Large intestine (tissue), 3 donors: Measurements from ENCODE around the gene PSG11. TPM values are rescaled to one million over a fixed set of nuclear protein-coding genes. Genes with fewer than 3 reads are reported as not detected.
"Not testable (repeated sequence)": the region's sequence is repeated elsewhere in the genome, so short reads cannot be mapped to it uniquely, and the experiment has no call there.

Experiments
- DNase-seq, 2 donors: peaks; one replicate each; pipeline versions ENCODE4 v3.0.0 to v3.0.0-alpha.2; 2013
- H3K27ac ChIP-seq: one replicate; pipeline ENCODE4 v1.5.1; 2013; ENCODE audit warnings: low read length
- H3K27me3 ChIP-seq: 2 replicates; pipeline ENCODE4 v1.6.1; 2013; ENCODE audit warnings: low read length; ENCODE audit not compliant: control insufficient read depth, insufficient read depth
- H3K36me3 ChIP-seq: 2 replicates; pipeline ENCODE4 v1.6.1; 2013; ENCODE audit warnings: low read length; ENCODE audit not compliant: control insufficient read depth, insufficient read depth
- H3K4me1 ChIP-seq: one replicate; pipeline ENCODE4 v1.6.1; 2013; ENCODE audit warnings: low read length; ENCODE audit not compliant: control insufficient read depth, insufficient read depth
- H3K4me3 ChIP-seq: one replicate; pipeline ENCODE4 v1.5.1; 2013; ENCODE audit warnings: low read length
- H3K9me3 ChIP-seq: one replicate; pipeline ENCODE4 v1.6.1; 2013; ENCODE audit warnings: mild to moderate bottlenecking, low read depth, low read length, moderate library complexity; ENCODE audit not compliant: control insufficient read depth
- WGBS: methylation state at CpG from one replicate; pipeline ENCODE4 v1.1.5; 2013; ENCODE audit warnings: low lambda C conversion rate; ENCODE audit not compliant: insufficient coverage; 5-methylcytosine and 5-hydroxymethylcytosine counted together
- polyA plus RNA-seq: library from polyadenylated mRNA; unstranded; fragments of 120-200 nt; gene quantifications from one replicate; pipeline ENCODE4 v1.2.1, GENCODE V29; 2013

Gene PSG11
- polyA plus RNA-seq, 1 donor, result not detected

GRCh38 chr19:42989851-42990250 is 36.4 kb downstream of the PSG11 start:
- Histone ChIP-seq H3K4me1 (no peaks in the 10 kb centered on the region), H3K36me3 (no peaks in the 10 kb centered on the region), H3K27ac (no peak overlapping the region), H3K9me3 (no peaks in the 10 kb centered on the region), H3K4me3 (no peak overlapping the region), H3K27me3 (no peaks in the 10 kb centered on the region)
- DNase-seq, result no peak
- 92% methylated on average over 2 of the region's 7 CpGs for WGBS

- H3K4me1 ChIP-seq, H3K36me3 ChIP-seq, H3K4me3 ChIP-seq, H3K27ac ChIP-seq, H3K9me3 ChIP-seq, H3K27me3 ChIP-seq, DNase-seq: not testable (repeated sequence)
- WGBS, result no CpG with 5 or more reads among the region's 4 CpGs
Measured at GRCh38 chr19:42989186-42989585, 37.1 kb downstream of the PSG11 start.

GRCh38 chr19:42988206-42988605 is 38.1 kb downstream of the PSG11 start:
- H3K4me3 ChIP-seq, DNase-seq, H3K9me3 ChIP-seq, H3K36me3 ChIP-seq, H3K27me3 ChIP-seq, H3K4me1 ChIP-seq, H3K27ac ChIP-seq: not testable (repeated sequence)
- WGBS, result no CpG with 5 or more reads among the region's 1 CpG

GRCh38 chr19:42985588-42985987 is 40.7 kb downstream of the PSG11 start:
- H3K9me3 ChIP-seq, result no peaks in the 10 kb centered on the region
- H3K4me3 ChIP-seq, result no peak overlapping the region
- H3K27me3 ChIP-seq, result no peaks in the 10 kb centered on the region
- no peak for DNase-seq
- 70% methylated on average over 2 of the region's 4 CpGs for WGBS
- no peak overlapping the region for H3K27ac ChIP-seq
- no peaks in the 10 kb centered on the region for H3K4me1 ChIP-seq
- H3K36me3 ChIP-seq, result no peaks in the 10 kb centered on the region

GRCh38 chr19:42982111-42982510 is 44.2 kb downstream of the PSG11 start:
- not testable (repeated sequence) for H3K36me3 ChIP-seq, DNase-seq, H3K9me3 ChIP-seq, H3K4me1 ChIP-seq, H3K27ac ChIP-seq, H3K4me3 ChIP-seq, H3K27me3 ChIP-seq

GRCh38 chr19:42971451-42971850 is 54.8 kb downstream of the PSG11 start:
- not testable (repeated sequence) for H3K4me1 ChIP-seq, DNase-seq, H3K27ac ChIP-seq, H3K36me3 ChIP-seq, H3K4me3 ChIP-seq, H3K27me3 ChIP-seq, H3K9me3 ChIP-seq
- 100% methylated on average over 1 of the region's 5 CpGs for WGBS

- Histone ChIP-seq H3K4me3 (no peak overlapping the region), H3K36me3 (no peaks in the 10 kb centered on the region), H3K9me3 (no peaks in the 10 kb centered on the region), H3K4me1 (no peaks in the 10 kb centered on the region), H3K27me3 (no peaks in the 10 kb centered on the region), H3K27ac (no peak overlapping the region)
- 100% methylated on average over 2 of the region's 2 CpGs for WGBS
- no peak for DNase-seq
Measured at GRCh38 chr19:42965176-42965575, 61.1 kb downstream of the PSG11 start.

GRCh38 chr19:42961119-42961518 is 65.2 kb downstream of the PSG11 start:
- DNase-seq, result no peak
- no peaks in the 10 kb centered on the region for H3K36me3 ChIP-seq
- no peak overlapping the region for H3K4me3 ChIP-seq
- no peak overlapping the region for H3K27ac ChIP-seq
- H3K9me3 ChIP-seq, result no peaks in the 10 kb centered on the region
- 82% methylated on average over 2 of the region's 6 CpGs for WGBS
- no peaks in the 10 kb centered on the region for H3K4me1 ChIP-seq
- no peaks in the 10 kb centered on the region for H3K27me3 ChIP-seq

Other genes starting within 250 kb of the PSG11 start
- gene PSG1, start 146.8 kb downstream of the PSG11 start, polyA plus RNA-seq, result 0.06 TPM
- not detected for gene PSG6, start 108.6 kb downstream of the PSG11 start, polyA plus RNA-seq
- gene PSG7, start 89.3 kb downstream of the PSG11 start, polyA plus RNA-seq, result not detected
- gene PSG2, start 56.2 kb upstream of the PSG11 start, polyA plus RNA-seq, result not detected
- not detected for gene PSG5, start 160.1 kb upstream of the PSG11 start, polyA plus RNA-seq
- not detected for gene PSG4, start 179.2 kb upstream of the PSG11 start, polyA plus RNA-seq
- not detected for gene PSG9, start 243.1 kb upstream of the PSG11 start, polyA plus RNA-seq